ENCODE data around the gene IL11RA.
"Not testable (repeated sequence)": the region's sequence is repeated elsewhere in the genome, so short reads cannot be mapped to it uniquely, and the experiment has no call there.

The IL11RA gene

GRCh38 chr9:34630402-34631154 is 21.4 kb upstream of the IL11RA start:
- no peak for DNase-seq

GRCh38 chr9:34633166-34633565 is 18.8 kb upstream of the IL11RA start:
- no peak for DNase-seq

GRCh38 chr9:34633851-34634550 is 18.0 kb upstream of the IL11RA start:
- peak; percentile 88 for DNase-seq

- DNase-seq: no peak
These were observed 17.3 kb upstream of the IL11RA start for GRCh38 chr9:34634551-34635248.

GRCh38 chr9:34635556-34635955 is 16.4 kb upstream of the IL11RA start:
- no peak for DNase-seq

- DNase-seq: no peak
These were observed 15.1 kb upstream of the IL11RA start for GRCh38 chr9:34636791-34637355.

GRCh38 chr9:34637356-34638137 is 14.4 kb upstream of the IL11RA start, which contains the start of gene SIGMAR1:
SIGMAR1 (minus strand) TSS chr9:34637787; CDS start chr9:34637697, 90 bp downstream.
- peak; percentile 98 for DNase-seq

- no peak for DNase-seq
These were observed 13.9 kb upstream of the IL11RA start for GRCh38 chr9:34638138-34638445.

- not testable (repeated sequence) for DNase-seq
These were observed 12.7 kb upstream of the IL11RA start for GRCh38 chr9:34639322-34639721.

GRCh38 chr9:34642679-34643078 is 9.3 kb upstream of the IL11RA start:
- DNase-seq: no peak

- DNase-seq: no peak
These were observed 7.1 kb upstream of the IL11RA start for GRCh38 chr9:34644766-34645314.

- DNase-seq: peak; percentile 99
These were observed 5.5 kb upstream of the IL11RA start, which contains the start of gene GALT for GRCh38 chr9:34646211-34647083. GALT (plus strand) TSS chr9:34646675; CDS start chr9:34646705, 30 bp downstream.

GRCh38 chr9:34647084-34647403 is 4.9 kb upstream of the IL11RA start:
- no peak for DNase-seq

- DNase-seq: no peak
These were observed 4.3 kb upstream of the IL11RA start for GRCh38 chr9:34647651-34648050.

- DNase-seq: no peak
These were observed 3.3 kb upstream of the IL11RA start for GRCh38 chr9:34648673-34649072.

GRCh38 chr9:34650816-34651215 is 1.2 kb upstream of the IL11RA start:
- DNase-seq: no peak

- DNase-seq: no peak
These were observed 664 bp upstream of the IL11RA start for GRCh38 chr9:34651321-34651720.

GRCh38 chr9:34652602-34653000 is 616 bp downstream of the IL11RA start:
- no peak for DNase-seq

GRCh38 chr9:34653151-34654072 is 1.4 kb downstream of the IL11RA start:
- no peak for DNase-seq

- DNase-seq: no peak
These were observed 2.5 kb downstream of the IL11RA start for GRCh38 chr9:34654323-34655051.
